Stimulated activated CD8-positive, alpha-beta memory T cell treated with anti-CD3 and anti-CD28 coated beads, Interleukin-7, amount 100 ng/mL, for 48 hours (primary cell): ENCODE measurements around the gene NBL1.
A peak's percentile ranks its signal among the peaks of the same experiment; 100 is the strongest.

Experiments used
- DNase-seq, 2 donors: peaks; one replicate each; pipeline ENCODE4 v3.0.0-alpha.2; 2020; ENCODE audit warnings: low read depth in 1 of 2; ENCODE audit errors: extremely low read depth in 1 of 2

Gene NBL1

GRCh38 chr1:19695772-19696171 lies 51.7 kb downstream of the NBL1 start:
- no peak for DNase-seq

- DNase-seq: no peak
Measured at GRCh38 chr1:19696820-19697219, 52.7 kb downstream of the NBL1 start.

GRCh38 chr1:19698181-19698580 lies 54.1 kb downstream of the NBL1 start:
- no peak for DNase-seq

- DNase-seq: no peak
Measured at GRCh38 chr1:19700079-19700777, 56.1 kb downstream of the NBL1 start.

GRCh38 chr1:19703280-19703679 lies 59.2 kb downstream of the NBL1 start:
- no peak for DNase-seq

GRCh38 chr1:19704247-19705113 lies 60.4 kb downstream of the NBL1 start:
- peak in 1 of 2 donors; percentile 25 for DNase-seq

- no peak for DNase-seq
Measured at GRCh38 chr1:19705464-19705863, 61.4 kb downstream of the NBL1 start.

- no peak for DNase-seq
Measured at GRCh38 chr1:19706136-19706535, 62.0 kb downstream of the NBL1 start.
